HG03439 (cell line): ENCODE measurements around the gene NMNAT2.
"Not testable (repeated sequence)": the region's sequence is repeated elsewhere in the genome, so short reads cannot be mapped to it uniquely, and the experiment has no call there.

ENCODE experiments used
- ATAC-seq: cut with Tn5 transposase; IDR thresholded peaks from one replicate; pipeline ENCODE4 v1.9.1; 2021; ENCODE audit warnings: mild to moderate bottlenecking, moderate library complexity; ENCODE audit not compliant: unreplicated experiment

Gene NMNAT2

GRCh38 chr1:183242556-183242955, 175.6 kb downstream of the NMNAT2 start:
- no peak for ATAC-seq

GRCh38 chr1:183241471-183241870, 176.7 kb downstream of the NMNAT2 start:
- no peak for ATAC-seq

- not testable (repeated sequence) for ATAC-seq
These were observed 177.3 kb downstream of the NMNAT2 start for GRCh38 chr1:183240853-183241252.

- ATAC-seq: no peak
These were observed 177.7 kb downstream of the NMNAT2 start for GRCh38 chr1:183240526-183240825.

- no peak for ATAC-seq
These were observed 178.2 kb downstream of the NMNAT2 start for GRCh38 chr1:183239793-183240525.

- no peak for ATAC-seq
These were observed 178.9 kb downstream of the NMNAT2 start for GRCh38 chr1:183239220-183239742.

- no peak for ATAC-seq
These were observed 180.1 kb downstream of the NMNAT2 start for GRCh38 chr1:183238071-183238470.

- no peak for ATAC-seq
These were observed 181.1 kb downstream of the NMNAT2 start for GRCh38 chr1:183237046-183237445.

- no peak for ATAC-seq
These were observed 181.9 kb downstream of the NMNAT2 start for GRCh38 chr1:183236158-183236725.

- no peak for ATAC-seq
These were observed 182.7 kb downstream of the NMNAT2 start for GRCh38 chr1:183235503-183235902.

GRCh38 chr1:183234660-183235476, 183.3 kb downstream of the NMNAT2 start:
- no peak for ATAC-seq

- no peak for ATAC-seq
These were observed 185.1 kb downstream of the NMNAT2 start for GRCh38 chr1:183233113-183233512.

- no peak for ATAC-seq
These were observed 186.6 kb downstream of the NMNAT2 start for GRCh38 chr1:183231545-183231944.

GRCh38 chr1:183230413-183230812, 187.8 kb downstream of the NMNAT2 start:
- ATAC-seq: no peak

- ATAC-seq: no peak
These were observed 189.6 kb downstream of the NMNAT2 start for GRCh38 chr1:183228347-183229220.

GRCh38 chr1:183227422-183228346, 190.5 kb downstream of the NMNAT2 start:
- no peak for ATAC-seq

GRCh38 chr1:183226963-183227362, 191.2 kb downstream of the NMNAT2 start:
- no peak for ATAC-seq

GRCh38 chr1:183226361-183226760, 191.8 kb downstream of the NMNAT2 start:
- ATAC-seq: no peak

- no peak for ATAC-seq
These were observed 194.7 kb downstream of the NMNAT2 start for GRCh38 chr1:183223467-183223866.

- ATAC-seq: no peak
These were observed 195.3 kb downstream of the NMNAT2 start for GRCh38 chr1:183222909-183223308.
